Brain pericyte (primary cell): ENCODE measurements around the gene FSCB.
"Not testable (repeated sequence)": the region's sequence is repeated elsewhere in the genome, so short reads cannot be mapped to it uniquely, and the experiment has no call there.

Experiments
- DNase-seq: peaks from one replicate; pipeline ENCODE4 v3.0.0-alpha.2; 2012; ENCODE audit warnings: low read depth, low spot score

The FSCB gene

GRCh38 chr14:44507183-44507582 is at the start of gene FSCB:
FSCB (minus strand) TSS chr14:44507283; CDS start chr14:44506987, 296 bp downstream.
- no peak for DNase-seq

- no peak for DNase-seq
Measured at GRCh38 chr14:44531658-44532057, 24.6 kb upstream of the FSCB start.

- no peak for DNase-seq
Measured at GRCh38 chr14:44530475-44530874, 23.4 kb upstream of the FSCB start.

GRCh38 chr14:44529026-44529425 is 21.9 kb upstream of the FSCB start:
- DNase-seq = no peak

- no peak for DNase-seq
Measured at GRCh38 chr14:44528180-44528579, 21.1 kb upstream of the FSCB start.

- no peak for DNase-seq
Measured at GRCh38 chr14:44525237-44525636, 18.2 kb upstream of the FSCB start.

- not testable (repeated sequence) for DNase-seq
Measured at GRCh38 chr14:44515668-44516067, 8.6 kb upstream of the FSCB start.

- no peak for DNase-seq
Measured at GRCh38 chr14:44508834-44509233, 1.8 kb upstream of the FSCB start.

GRCh38 chr14:44505588-44505987 is 1.5 kb downstream of the FSCB start:
- no peak for DNase-seq

- DNase-seq = no peak
Measured at GRCh38 chr14:44497148-44497547, 9.9 kb downstream of the FSCB start.

- no peak for DNase-seq
Measured at GRCh38 chr14:44494137-44494536, 12.9 kb downstream of the FSCB start.

GRCh38 chr14:44490966-44491365 is 16.1 kb downstream of the FSCB start:
- DNase-seq = no peak

GRCh38 chr14:44477953-44478352 is 29.1 kb downstream of the FSCB start:
- DNase-seq = no peak

GRCh38 chr14:44468771-44469170 is 38.3 kb downstream of the FSCB start:
- no peak for DNase-seq

- no peak for DNase-seq
Measured at GRCh38 chr14:44463356-44464004, 43.6 kb downstream of the FSCB start.

- DNase-seq = no peak
Measured at GRCh38 chr14:44462381-44462780, 44.7 kb downstream of the FSCB start.

GRCh38 chr14:44461811-44462210 is 45.3 kb downstream of the FSCB start:
- DNase-seq = no peak
